Activated CD8-positive, alpha-beta T cell treated with anti-CD3 and anti-CD28 coated beads, Interleukin-2, amount 10 ng/mL, durations not matched to agents 7 days and 5 days (primary cell): ENCODE measurements around the gene MARCKS. TPM values are rescaled to one million over a fixed set of nuclear protein-coding genes. Genes with fewer than 3 reads are reported as not detected.
"Not testable (repeated sequence)": the region's sequence is repeated elsewhere in the genome, so short reads cannot be mapped to it uniquely, and the experiment has no call there.

Experiments used
- ATAC-seq: fragments of 150-1000 bp; cut with Tn5 transposase; one replicate; pipeline ENCODE4 v1.10.0; 2021; ENCODE audit warnings: moderate library complexity
- CTCF ChIA-PET: fragments of 350-600 bp; sonication (Branson Sonifier 250); formaldehyde crosslinking; loops from one replicate; lab custom pipeline; 2021; ENCODE audit warnings: antibody characterized with exemption; lab: Charles Lee
- POLR2A ChIA-PET: fragments of 350-600 bp; sonication (Branson Sonifier 250); formaldehyde crosslinking; loops from one replicate; lab custom pipeline; 2021; ENCODE audit warnings: antibody characterized with exemption; lab: Charles Lee
- DNase-seq: peaks from one replicate; pipeline ENCODE4 v3.0.0-alpha.2; 2020
- H3K27ac Mint-ChIP-seq: one replicate; pipeline ENCODE4 v1.8.0; 2021; ENCODE audit warnings: mild to moderate bottlenecking, mixed read lengths
- H3K27me3 Mint-ChIP-seq: one replicate; pipeline ENCODE4 v1.8.0; 2021; ENCODE audit warnings: low read depth, mixed read lengths
- H3K36me3 Mint-ChIP-seq: one replicate; pipeline ENCODE4 v1.8.0; 2021; ENCODE audit warnings: low read depth, mixed read lengths
- H3K4me1 Mint-ChIP-seq: one replicate; pipeline ENCODE4 v1.8.0; 2021; ENCODE audit warnings: low read depth, mixed read lengths
- H3K4me3 Mint-ChIP-seq: one replicate; pipeline ENCODE4 v1.8.0; 2021; ENCODE audit warnings: mild to moderate bottlenecking, mixed read lengths
- H3K9me3 Mint-ChIP-seq: one replicate; pipeline ENCODE4 v1.8.0; 2022; ENCODE audit warnings: mixed read lengths; ENCODE audit not compliant: insufficient read depth
- total RNA-seq, 2 experiments: library from RNA; stranded (reverse); gene quantifications; one replicate each; pipeline ENCODE4 v1.2.3, GENCODE V29; 2021

The MARCKS gene
- total RNA-seq, 2 experiments from 2014 or later = 0.05 to 0.08 TPM

- no peak for ATAC-seq
- ChIA-PET POLR2A (no interaction called here), CTCF (no interaction called here)
- Mint-ChIP-seq H3K9me3 (no peaks in the 10 kb centered on the region), H3K27ac (no peak overlapping the region), H3K36me3 (no peaks in the 10 kb centered on the region), H3K4me3 (no peak overlapping the region), H3K27me3 (peaks cover 19% of the 10 kb centered on the region), H3K4me1 (no peaks in the 10 kb centered on the region)
- DNase-seq = no peak
These were observed 36.7 kb downstream of the MARCKS start for GRCh38 chr6:113893866-113894265.

- no peak overlapping the region for H3K27ac Mint-ChIP-seq
- DNase-seq = no peak
- ChIA-PET CTCF (interaction anchor here (1.7 kb wide), 1 partner anchor 14 kb away, joined by 3 read pairs; no protein-coding TSS in a partner anchor), POLR2A (no interaction called here)
- no peaks in the 10 kb centered on the region for H3K36me3 Mint-ChIP-seq
- no peaks in the 10 kb centered on the region for H3K4me1 Mint-ChIP-seq
- ATAC-seq = no peak
- no peaks in the 10 kb centered on the region for H3K9me3 Mint-ChIP-seq
- H3K4me3 Mint-ChIP-seq = no peak overlapping the region
- H3K27me3 Mint-ChIP-seq = peaks cover 28% of the 10 kb centered on the region
These were observed 37.8 kb downstream of the MARCKS start for GRCh38 chr6:113894712-113895674.

- H3K27ac Mint-ChIP-seq = no peak overlapping the region
- ChIA-PET POLR2A (no interaction called here), CTCF (no interaction called here)
- DNase-seq (no peak), ATAC-seq (no peak)
- no peaks in the 10 kb centered on the region for H3K9me3 Mint-ChIP-seq
- no peak overlapping the region for H3K4me3 Mint-ChIP-seq
- no peaks in the 10 kb centered on the region for H3K36me3 Mint-ChIP-seq
- H3K27me3 Mint-ChIP-seq = peaks cover 9% of the 10 kb centered on the region
- H3K4me1 Mint-ChIP-seq = no peaks in the 10 kb centered on the region
These were observed 44.3 kb downstream of the MARCKS start for GRCh38 chr6:113901482-113901881.

DNA sequence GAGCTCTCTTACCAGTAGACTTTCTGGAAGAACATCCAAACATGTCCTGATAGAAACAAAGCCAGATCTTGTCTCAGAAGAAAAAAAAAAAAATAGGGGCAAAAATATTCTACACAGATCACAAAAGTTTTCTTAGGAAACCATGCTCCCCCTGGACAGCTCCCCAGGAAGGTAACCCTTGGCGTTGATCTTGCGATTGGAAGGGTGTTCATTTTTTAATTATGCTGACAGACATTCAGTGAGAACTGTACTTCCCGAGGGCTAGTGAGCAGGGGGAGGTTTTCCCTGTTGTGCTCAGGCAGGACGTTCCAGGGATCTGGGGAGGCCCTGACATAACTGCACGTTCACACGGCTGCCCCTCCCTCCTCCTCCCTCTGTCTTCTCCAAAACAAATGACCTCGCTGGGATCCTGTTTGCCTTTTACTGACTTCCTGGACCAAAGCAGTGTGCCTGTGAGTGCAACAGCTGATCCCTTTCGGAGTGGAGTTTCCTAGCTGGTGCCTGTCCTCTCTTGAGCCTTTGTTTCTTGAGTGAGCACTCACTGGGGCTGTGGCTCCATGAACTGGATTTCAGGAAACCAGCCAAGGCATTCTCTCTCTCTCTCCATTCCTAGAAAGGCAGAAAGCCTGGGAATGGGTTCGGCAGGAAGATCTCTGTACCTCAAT lies 46.7 kb downstream of the MARCKS start:
- POLR2A ChIA-PET = no interaction called here
- Mint-ChIP-seq H3K36me3 (no peaks in the 10 kb centered on the region), H3K4me1 (no peaks in the 10 kb centered on the region), H3K27ac (no peak overlapping the region), H3K9me3 (no peaks in the 10 kb centered on the region), H3K27me3 (peaks cover 9% of the 10 kb centered on the region), H3K4me3 (no peak overlapping the region)
- ATAC-seq (no peak), DNase-seq (no peak)
- CTCF ChIA-PET = no interaction called here

- no peak overlapping the region for H3K27ac Mint-ChIP-seq
- ChIA-PET CTCF (interaction anchor here (0.9 to 4.1 kb wide), 4 partner anchors 14 to 600 kb away, joined by 3 to 29 read pairs (median 6); no protein-coding TSS in a partner anchor), POLR2A (interaction anchor here (0.7 kb wide), 1 partner anchor 871 kb away, joined by 3 read pairs; no protein-coding TSS in a partner anchor)
- no peaks in the 10 kb centered on the region for H3K9me3 Mint-ChIP-seq
- no peak for DNase-seq
- ATAC-seq = no peak
- H3K27me3 Mint-ChIP-seq = no peaks in the 10 kb centered on the region
- H3K4me3 Mint-ChIP-seq = no peak overlapping the region
- H3K36me3 Mint-ChIP-seq = no peaks in the 10 kb centered on the region
- no peaks in the 10 kb centered on the region for H3K4me1 Mint-ChIP-seq
These were observed 50.1 kb downstream of the MARCKS start for GRCh38 chr6:113907102-113907815.

DNA sequence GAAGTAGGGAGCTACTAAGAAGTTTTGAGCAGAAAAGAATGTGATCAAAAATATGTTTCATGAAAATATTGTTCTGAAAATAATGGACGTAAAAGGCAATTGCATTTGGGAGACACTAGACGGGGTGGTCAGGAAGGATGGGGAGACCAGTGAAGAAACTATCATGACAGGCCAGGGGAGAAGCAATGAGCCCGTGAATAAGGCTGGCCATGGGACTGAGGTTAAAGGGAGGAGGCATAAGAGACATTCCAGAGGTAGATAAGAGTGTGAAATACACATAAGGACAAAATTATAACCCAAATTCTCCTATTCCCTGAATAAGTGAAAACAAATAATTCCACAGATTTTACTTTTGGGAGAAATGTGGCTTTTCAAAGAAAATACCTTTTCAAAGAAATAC lies 51.7 kb downstream of the MARCKS start:
- no peak for ATAC-seq
- Mint-ChIP-seq H3K4me3 (no peak overlapping the region), H3K27me3 (peaks cover 3% of the 10 kb centered on the region), H3K36me3 (no peaks in the 10 kb centered on the region), H3K4me1 (no peaks in the 10 kb centered on the region), H3K27ac (no peak overlapping the region), H3K9me3 (no peaks in the 10 kb centered on the region)
- ChIA-PET POLR2A (no interaction called here), CTCF (interaction anchor here (1.0 to 4.1 kb wide), 11 partner anchors 12 to 602 kb away, joined by 3 to 29 read pairs (median 4); no protein-coding TSS in a partner anchor)
- no peak for DNase-seq

DNA sequence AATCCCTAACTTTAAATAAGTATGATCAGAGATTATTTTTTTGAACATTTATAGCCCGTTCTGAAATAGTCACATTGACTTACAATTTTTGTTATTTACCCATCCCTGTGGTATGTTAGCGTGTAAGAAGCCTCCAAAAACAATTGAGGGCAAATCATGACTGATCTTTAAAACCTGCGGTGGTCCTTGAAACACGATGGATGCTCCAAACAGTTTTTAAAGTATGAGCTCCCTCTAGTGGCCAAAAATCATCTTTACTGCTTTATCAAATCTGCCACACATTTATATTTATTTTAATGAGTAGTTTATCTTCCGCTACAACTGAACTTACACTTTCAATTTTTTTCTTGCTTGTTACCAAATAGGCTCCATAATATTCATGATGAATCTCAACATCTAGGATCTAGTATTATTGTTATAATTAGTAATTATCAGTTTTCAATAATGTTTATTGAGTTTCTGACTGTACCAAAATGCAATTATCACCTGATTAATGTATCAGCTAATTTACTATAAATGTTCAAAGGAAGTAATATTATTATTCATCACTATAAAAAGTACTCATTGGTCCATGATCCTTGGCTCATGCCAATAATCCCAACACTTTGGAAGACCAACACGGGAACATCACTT lies 52.2 kb downstream of the MARCKS start:
- Mint-ChIP-seq H3K4me1 (no peaks in the 10 kb centered on the region), H3K9me3 (no peaks in the 10 kb centered on the region), H3K27ac (no peak overlapping the region), H3K27me3 (peaks cover 6% of the 10 kb centered on the region), H3K36me3 (no peaks in the 10 kb centered on the region), H3K4me3 (no peak overlapping the region)
- ATAC-seq (no peak), DNase-seq (peak; percentile 34)
- CTCF ChIA-PET = interaction anchor here (0.8 to 4.1 kb wide), 12 partner anchors 9 to 603 kb away, joined by 3 to 29 read pairs (median 3); no protein-coding TSS in a partner anchor
- POLR2A ChIA-PET = no interaction called here

DNA sequence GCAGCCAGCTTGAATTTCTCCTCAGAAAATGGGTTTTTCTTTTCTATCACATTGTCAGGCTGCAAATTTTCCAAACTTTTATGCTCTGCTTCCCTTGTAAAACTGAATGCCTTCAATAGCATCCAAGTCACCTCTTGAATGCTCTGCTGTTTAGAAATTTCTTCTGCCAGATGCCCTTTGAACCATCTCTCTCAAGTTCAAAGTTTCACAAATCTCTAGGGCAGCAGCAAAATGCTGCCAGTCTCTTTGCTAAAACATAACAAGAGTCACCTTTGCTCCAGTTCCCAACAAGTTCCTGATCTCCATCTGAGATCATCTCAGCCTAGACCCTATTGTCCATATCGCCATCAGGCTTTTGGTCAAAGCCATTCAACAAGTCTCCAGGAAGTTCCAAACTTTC lies 53.1 kb downstream of the MARCKS start:
- H3K4me1 Mint-ChIP-seq, H3K27ac Mint-ChIP-seq, H3K9me3 Mint-ChIP-seq, ATAC-seq, H3K36me3 Mint-ChIP-seq, POLR2A ChIA-PET, H3K4me3 Mint-ChIP-seq, DNase-seq: not testable (repeated sequence)
- CTCF ChIA-PET = interaction anchor here (1.1 to 4.1 kb wide), 5 partner anchors 11 to 604 kb away, joined by 3 to 29 read pairs (median 4); no protein-coding TSS in a partner anchor
- peaks cover 14% of the 10 kb centered on the region for H3K27me3 Mint-ChIP-seq

Other genes starting within 250 kb of the MARCKS start
- gene HDAC2, start 113.8 kb downstream of the MARCKS start, total RNA-seq = 10 to 100 TPM; 66.8 to 75.7 TPM